ENCODE measurements around the gene TTLL11.

DNA sequence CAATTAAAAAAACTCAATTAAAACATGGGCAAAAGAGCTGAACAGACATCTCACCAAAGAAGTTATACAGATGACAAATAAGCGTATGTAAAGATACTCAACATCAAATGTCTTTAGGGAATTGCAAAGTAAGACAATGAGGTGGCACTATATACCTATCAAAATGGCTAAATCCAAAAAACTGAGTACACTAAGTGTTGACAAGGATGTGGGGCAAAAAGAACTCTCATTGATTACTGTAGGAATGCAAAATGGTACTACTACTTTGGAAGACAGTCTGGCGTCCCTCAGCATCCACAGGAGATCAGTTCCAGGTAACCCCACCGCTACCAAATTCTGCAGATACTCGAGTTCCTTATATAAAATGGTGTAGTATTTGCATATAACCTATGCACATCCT, 243.6 kb downstream of the TTLL11 start:
- TF ChIP-seq, protein P1, sequence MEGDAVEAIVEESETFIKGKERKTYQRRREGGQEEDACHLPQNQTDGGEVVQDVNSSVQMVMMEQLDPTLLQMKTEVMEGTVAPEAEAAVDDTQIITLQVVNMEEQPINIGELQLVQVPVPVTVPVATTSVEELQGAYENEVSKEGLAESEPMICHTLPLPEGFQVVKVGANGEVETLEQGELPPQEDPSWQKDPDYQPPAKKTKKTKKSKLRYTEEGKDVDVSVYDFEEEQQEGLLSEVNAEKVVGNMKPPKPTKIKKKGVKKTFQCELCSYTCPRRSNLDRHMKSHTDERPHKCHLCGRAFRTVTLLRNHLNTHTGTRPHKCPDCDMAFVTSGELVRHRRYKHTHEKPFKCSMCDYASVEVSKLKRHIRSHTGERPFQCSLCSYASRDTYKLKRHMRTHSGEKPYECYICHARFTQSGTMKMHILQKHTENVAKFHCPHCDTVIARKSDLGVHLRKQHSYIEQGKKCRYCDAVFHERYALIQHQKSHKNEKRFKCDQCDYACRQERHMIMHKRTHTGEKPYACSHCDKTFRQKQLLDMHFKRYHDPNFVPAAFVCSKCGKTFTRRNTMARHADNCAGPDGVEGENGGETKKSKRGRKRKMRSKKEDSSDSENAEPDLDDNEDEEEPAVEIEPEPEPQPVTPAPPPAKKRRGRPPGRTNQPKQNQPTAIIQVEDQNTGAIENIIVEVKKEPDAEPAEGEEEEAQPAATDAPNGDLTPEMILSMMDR (conservative IDR thresholded peaks at IDR 0.05; ENCODE audit: low read depth in 2 of 2) = no peak
- TF ChIP-seq, protein P2, sequence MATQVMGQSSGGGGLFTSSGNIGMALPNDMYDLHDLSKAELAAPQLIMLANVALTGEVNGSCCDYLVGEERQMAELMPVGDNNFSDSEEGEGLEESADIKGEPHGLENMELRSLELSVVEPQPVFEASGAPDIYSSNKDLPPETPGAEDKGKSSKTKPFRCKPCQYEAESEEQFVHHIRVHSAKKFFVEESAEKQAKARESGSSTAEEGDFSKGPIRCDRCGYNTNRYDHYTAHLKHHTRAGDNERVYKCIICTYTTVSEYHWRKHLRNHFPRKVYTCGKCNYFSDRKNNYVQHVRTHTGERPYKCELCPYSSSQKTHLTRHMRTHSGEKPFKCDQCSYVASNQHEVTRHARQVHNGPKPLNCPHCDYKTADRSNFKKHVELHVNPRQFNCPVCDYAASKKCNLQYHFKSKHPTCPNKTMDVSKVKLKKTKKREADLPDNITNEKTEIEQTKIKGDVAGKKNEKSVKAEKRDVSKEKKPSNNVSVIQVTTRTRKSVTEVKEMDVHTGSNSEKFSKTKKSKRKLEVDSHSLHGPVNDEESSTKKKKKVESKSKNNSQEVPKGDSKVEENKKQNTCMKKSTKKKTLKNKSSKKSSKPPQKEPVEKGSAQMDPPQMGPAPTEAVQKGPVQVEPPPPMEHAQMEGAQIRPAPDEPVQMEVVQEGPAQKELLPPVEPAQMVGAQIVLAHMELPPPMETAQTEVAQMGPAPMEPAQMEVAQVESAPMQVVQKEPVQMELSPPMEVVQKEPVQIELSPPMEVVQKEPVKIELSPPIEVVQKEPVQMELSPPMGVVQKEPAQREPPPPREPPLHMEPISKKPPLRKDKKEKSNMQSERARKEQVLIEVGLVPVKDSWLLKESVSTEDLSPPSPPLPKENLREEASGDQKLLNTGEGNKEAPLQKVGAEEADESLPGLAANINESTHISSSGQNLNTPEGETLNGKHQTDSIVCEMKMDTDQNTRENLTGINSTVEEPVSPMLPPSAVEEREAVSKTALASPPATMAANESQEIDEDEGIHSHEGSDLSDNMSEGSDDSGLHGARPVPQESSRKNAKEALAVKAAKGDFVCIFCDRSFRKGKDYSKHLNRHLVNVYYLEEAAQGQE (IDR thresholded peaks at IDR 0.05; ENCODE audit: unreplicated experiment) = no peak
- TF ChIP-seq EZH2 (IDR thresholded peaks at IDR 0.05; ENCODE audit: low read depth, unreplicated experiment) (no peak), POLR2AphosphoS5 (IDR thresholded peaks at IDR 0.05; ENCODE audit: low read depth) (no peak), EZH2phosphoT487 (IDR thresholded peaks at IDR 0.05; ENCODE audit: unreplicated experiment) (no peak)
